Epithelial cell of proximal tubule (primary cell): ENCODE data around the gene ARHGDIA. TPM values are rescaled to one million over a fixed set of nuclear protein-coding genes. Genes with fewer than 3 reads are reported as not detected.

Experiments used
- DNase-seq: peaks from one replicate; pipeline ENCODE4 v3.0.0-alpha.2; 2011; ENCODE audit warnings: low read depth
- H3K4me3 ChIP-seq: 2 replicates; pipeline ENCODE4 v1.5.1; 2011; ENCODE audit warnings: low read depth, mild to moderate bottlenecking, low read length
- CTCF ChIP-seq: conservative IDR thresholded peaks from 2 replicates; pipeline ENCODE4 v1.5.1; 2012; ENCODE audit warnings: low read depth, mild to moderate bottlenecking, low read length
- total RNA-seq: library from RNA; depleted of rRNA; stranded (reverse); fragments of >200 nt; gene quantifications from 2 replicates; pipeline ENCODE4 v1.2.3, GENCODE V29; 2015

The ARHGDIA gene
- total RNA-seq, 1 donor from 2014 or later, result 272 TPM

GRCh38 chr17:81891303-81891552 is 20.1 kb upstream of the ARHGDIA start:
- no peak for DNase-seq
- TF ChIP-seq CTCF, result no peak
- peak overlapping the region; percentile 85 for H3K4me3 ChIP-seq

GRCh38 chr17:81890447-81891302 is 19.5 kb upstream of the ARHGDIA start:
- peak overlapping the region; percentile 85 for H3K4me3 ChIP-seq
- TF ChIP-seq CTCF, result no peak
- no peak for DNase-seq

GRCh38 chr17:81889602-81890001 is 18.5 kb upstream of the ARHGDIA start:
- H3K4me3 ChIP-seq, result peak overlapping the region; percentile 8
- no peak for TF ChIP-seq CTCF
- no peak for DNase-seq

- no peak overlapping the region for H3K4me3 ChIP-seq
- no peak for DNase-seq
- TF ChIP-seq CTCF, result no peak
Observed at GRCh38 chr17:81888988-81889595, 18.0 kb upstream of the ARHGDIA start.

- no peak for TF ChIP-seq CTCF
- no peak overlapping the region for H3K4me3 ChIP-seq
Observed at GRCh38 chr17:81888105-81888987, 17.2 kb upstream of the ARHGDIA start.

GRCh38 chr17:81885869-81886548 is 14.9 kb upstream of the ARHGDIA start:
- peak; percentile 74 for DNase-seq
- TF ChIP-seq CTCF, result no peak
- H3K4me3 ChIP-seq, result no peak overlapping the region

More at GRCh38 chr17:81888105-81888987, 17.2 kb upstream of the ARHGDIA start:
- DNase-seq, result no peak
